ENCODE measurements around the gene GPR137. TPM values are rescaled to one million over a fixed set of nuclear protein-coding genes. Genes with fewer than 3 reads are reported as not detected.
A peak's percentile ranks its signal among the peaks of the same experiment; 100 is the strongest.

GPR137 gene
- total RNA-seq, 1 experiment from 2014 or later = 51.8 TPM

GRCh38 chr11:64305075-64305690 lies 19.5 kb downstream of the GPR137 start, which contains the start of gene ESRRA:
TSS of gene ESRRA (plus strand) at chr11:64305524. CDS start at chr11:64307180, 1,656 bp downstream.
- H3K9me3 Mint-ChIP-seq = no peaks in the 10 kb centered on the region
- ChIA-PET POLR2A (interaction anchor here (0.6 to 2.6 kb wide), 9 partner anchors 13 to 474 kb away, joined by 3 to 25 read pairs (median 5); partner anchors contain the start of genes PRDX5 and TRMT112), CTCF (interaction anchor here (0.6 to 5.6 kb wide), 31 partner anchors 9 to 156 kb away, joined by 3 to 151 read pairs (median 8); partner anchors contain the start of genes BAD, DNAJC4, FERMT3 and FKBP2)

GRCh38 chr11:64305691-64306562 lies 20.3 kb downstream of the GPR137 start:
- Mint-ChIP-seq H3K4me1 (peaks cover 14% of the 10 kb centered on the region), H3K4me3 (peak overlapping the region; percentile 90), H3K27ac (peak overlapping the region; percentile 77), H3K36me3 (peaks cover 4% of the 10 kb centered on the region), H3K27me3 (ENCODE audit: low read depth) (peaks cover 11% of the 10 kb centered on the region), H3K9me3 (no peaks in the 10 kb centered on the region)
- DNase-seq (ENCODE audit: low spot score) (peak; percentile 77), ATAC-seq (peak; percentile 31)
- ChIA-PET POLR2A (interaction anchor here (2.1 to 2.6 kb wide), 2 partner anchors 12 to 34 kb away, joined by 15 to 25 read pairs; partner anchors contain the start of genes PRDX5 and TRMT112), CTCF (interaction anchor here (1.2 to 5.6 kb wide), 10 partner anchors 12 to 55 kb away, joined by 3 to 151 read pairs (median 34); partner anchors contain the start of genes BAD, GPR137, KCNK4 and PLCB3)
- TF ChIP-seq ZNF396 (CRISPR knock-in tag; IDR thresholded peaks at IDR 0.05; ENCODE audit: borderline replicate concordance) (no peak), FOXP1 (CRISPR knock-in tag; IDR thresholded peaks at IDR 0.05; ENCODE audit: borderline replicate concordance) (no peak), CBFB (CRISPR knock-in tag; IDR thresholded peaks at IDR 0.05; ENCODE audit: low read depth) (no peak), ZNF138 (CRISPR knock-in tag; conservative IDR thresholded peaks at IDR 0.05) (no peak), ERG (CRISPR knock-in tag; IDR thresholded peaks at IDR 0.05) (no peak), HMGA2 (CRISPR knock-in tag; IDR thresholded peaks at IDR 0.05) (no peak), E2F5 (CRISPR knock-in tag; IDR thresholded peaks at IDR 0.05) (no peak), ZNF512 (CRISPR knock-in tag; IDR thresholded peaks at IDR 0.05; ENCODE audit: borderline replicate concordance) (no peak), GRHL2 (CRISPR knock-in tag; IDR thresholded peaks at IDR 0.05; ENCODE audit: insufficient replicate concordance, severe bottlenecking) (no peak), ETV6 (CRISPR knock-in tag; IDR thresholded peaks at IDR 0.05) (peak; percentile 93), ZMAT4 (CRISPR knock-in tag; IDR thresholded peaks at IDR 0.05) (no peak), NR3C1 (CRISPR knock-in tag; conservative IDR thresholded peaks at IDR 0.05; ENCODE audit: low read depth) (no peak), ZNF425 (CRISPR knock-in tag; conservative IDR thresholded peaks at IDR 0.05) (no peak)

More at GRCh38 chr11:64305075-64305690, 19.5 kb downstream of the GPR137 start, which contains the start of gene ESRRA:
- ATAC-seq = peak; percentile 79
- Mint-ChIP-seq H3K36me3 (peaks cover 3% of the 10 kb centered on the region), H3K27ac (peak within 1 kb of the TSS; percentile 100), H3K4me3 (peak within 1 kb of the TSS; percentile 91), H3K4me1 (peaks cover 16% of the 10 kb centered on the region), H3K27me3 (ENCODE audit: low read depth) (peaks cover 19% of the 10 kb centered on the region)
- TF ChIP-seq SP1 (CRISPR knock-in tag; conservative IDR thresholded peaks at IDR 0.05) = peak; percentile 83
- no peak for TF ChIP-seq PREB (CRISPR knock-in tag; IDR thresholded peaks at IDR 0.05; ENCODE audit: borderline replicate concordance)
- TF ChIP-seq E2F5 (CRISPR knock-in tag; IDR thresholded peaks at IDR 0.05) = 0 out of 2 replicates have a peak, but pooled peaks have one; percentile 52
- 0 out of 2 replicates have a peak, but pooled peaks have one; percentile 9 for TF ChIP-seq MAX (CRISPR knock-in tag; IDR thresholded peaks at IDR 0.05)
- TF ChIP-seq USF1 (CRISPR knock-in tag; IDR thresholded peaks at IDR 0.05) = no peak
- DNase-seq (ENCODE audit: low spot score) = peak; percentile 100
